Smooth muscle cell (in vitro differentiated cells): ENCODE results near the gene TNFRSF14. TPM values are rescaled to one million over a fixed set of nuclear protein-coding genes. Genes with fewer than 3 reads are reported as not detected.

Experiments used
- DNase-seq: peaks from one replicate; lab custom pipeline; 2025; ENCODE audit not compliant: unreplicated experiment; lab: John Stamatoyannopoulos, UW
- H2AFZ ChIP-seq: fragments of 200-600 bp; sonication (generic); 2 replicates; pipeline ENCODE4 v1.6.0; 2016; ENCODE audit warnings: antibody characterized with exemption, low read depth, mild to moderate bottlenecking
- H3F3A ChIP-seq: fragments of 200-600 bp; sonication (generic); 2 replicates; pipeline ENCODE4 v1.6.0; 2017; ENCODE audit warnings: antibody characterized with exemption, low read depth
- H3K27ac ChIP-seq: fragments of 200-600 bp; sonication (generic); 2 replicates; pipeline ENCODE4 v1.5.1; 2016; ENCODE audit warnings: low read depth, mild to moderate bottlenecking
- H3K27me3 ChIP-seq: fragments of 200-600 bp; sonication (generic); 2 replicates; pipeline ENCODE4 v1.6.1; 2016; ENCODE audit warnings: low read depth, mild to moderate bottlenecking
- H3K36me3 ChIP-seq: fragments of 200-600 bp; sonication (generic); 2 replicates; pipeline ENCODE4 v1.5.1; 2016; ENCODE audit warnings: low read depth
- H3K4me1 ChIP-seq: fragments of 200-600 bp; sonication (generic); 2 replicates; pipeline ENCODE4 v1.5.1; 2016; ENCODE audit warnings: low read depth
- H3K4me2 ChIP-seq: fragments of 200-600 bp; sonication (generic); 2 replicates; pipeline ENCODE4 v1.6.0; 2016; ENCODE audit warnings: mild to moderate bottlenecking
- H3K4me3 ChIP-seq: fragments of 200-600 bp; sonication (generic); 2 replicates; pipeline ENCODE4 v1.5.1; 2016; ENCODE audit warnings: mild to moderate bottlenecking
- H3K79me2 ChIP-seq: fragments of 200-600 bp; sonication (generic); 2 replicates; pipeline ENCODE4 v1.6.0; 2016; ENCODE audit warnings: low read depth, mild to moderate bottlenecking
- H3K9ac ChIP-seq: fragments of 200-600 bp; sonication (generic); 2 replicates; pipeline ENCODE4 v1.6.0; 2016; ENCODE audit warnings: low read depth
- H3K9me3 ChIP-seq: fragments of 200-600 bp; sonication (generic); replicated peaks from 2 replicates; pipeline ENCODE4 v1.5.1; 2016; ENCODE audit warnings: low read depth
- H4K20me1 ChIP-seq: fragments of 200-600 bp; sonication (generic); 2 replicates; pipeline ENCODE4 v1.6.0; 2016; ENCODE audit warnings: low read depth
- CTCF ChIP-seq: fragments of 200-600 bp; sonication (generic); IDR thresholded peaks from 2 replicates; pipeline ENCODE4 v1.5.1; 2017; ENCODE audit warnings: borderline replicate concordance, mild to moderate bottlenecking, antibody characterized with exemption; ENCODE audit not compliant: insufficient read depth, poor library complexity, severe bottlenecking
- WGBS: methylation state at CpG from one replicate; pipeline ENCODE4 v1.1.7; 2016; ENCODE audit warnings: low lambda C conversion rate; 5-methylcytosine and 5-hydroxymethylcytosine counted together
- polyA plus RNA-seq: library from polyadenylated mRNA; unstranded; fragments of >200 nt; fragmentation: Nextera tagmentation; extraction: Ambion mirVana; gene quantifications from 2 replicates; pipeline ENCODE4 v1.2.1, GENCODE V29; 2016
- total RNA-seq: library from RNA; depleted of rRNA; stranded (reverse); fragments of >200 nt; gene quantifications from 2 replicates; pipeline ENCODE4 v1.2.3, GENCODE V29; 2014

Gene TNFRSF14
- total and polyA plus RNA-seq, 2 experiments from 2014 or later: not detected

GRCh38 chr1:2587860-2588571 lies 31.8 kb downstream of the TNFRSF14 start:
- no peak for TF ChIP-seq CTCF
- H3K4me1 ChIP-seq: peaks cover 14% of the 10 kb centered on the region
- no peaks in the 10 kb centered on the region for H4K20me1 ChIP-seq
- no peaks in the 10 kb centered on the region for H3K79me2 ChIP-seq
- no peak overlapping the region for H3K9ac ChIP-seq
- no peaks in the 10 kb centered on the region for H3F3A ChIP-seq
- WGBS: 94% methylated on average over 19 of the region's 19 CpGs
- no peak for DNase-seq
- no peak overlapping the region for H3K27ac ChIP-seq
- H3K27me3 ChIP-seq: no peaks in the 10 kb centered on the region
- peak overlapping the region; percentile 99 for H3K4me2 ChIP-seq
- peak overlapping the region; percentile 86 for H3K4me3 ChIP-seq
- H2AFZ ChIP-seq: no peak overlapping the region
- H3K9me3 ChIP-seq: no peaks in the 10 kb centered on the region
- no peaks in the 10 kb centered on the region for H3K36me3 ChIP-seq

- Histone ChIP-seq H2AFZ (no peak overlapping the region), H3K9ac (no peak overlapping the region), H3K9me3 (no peaks in the 10 kb centered on the region), H3K27ac (no peak overlapping the region), H3K4me3 (no peak overlapping the region), H3F3A (no peaks in the 10 kb centered on the region), H3K4me2 (no peak overlapping the region), H3K27me3 (no peaks in the 10 kb centered on the region), H4K20me1 (no peaks in the 10 kb centered on the region), H3K4me1 (peaks cover 14% of the 10 kb centered on the region), H3K79me2 (no peaks in the 10 kb centered on the region), H3K36me3 (no peaks in the 10 kb centered on the region)
- DNase-seq: no peak
- WGBS: 91% methylated on average over 23 of the region's 23 CpGs
- no peak for TF ChIP-seq CTCF
These were observed 32.7 kb downstream of the TNFRSF14 start for GRCh38 chr1:2588661-2589430.

- H3K79me2 ChIP-seq: no peaks in the 10 kb centered on the region
- no peak overlapping the region for H3K4me2 ChIP-seq
- H3K36me3 ChIP-seq: no peaks in the 10 kb centered on the region
- H3K27ac ChIP-seq: no peak overlapping the region
- no peaks in the 10 kb centered on the region for H3K9me3 ChIP-seq
- H3K4me3 ChIP-seq: no peak overlapping the region
- no peak for TF ChIP-seq CTCF
- DNase-seq: no peak
- WGBS: 90% methylated on average over 25 of the region's 25 CpGs
- no peaks in the 10 kb centered on the region for H3F3A ChIP-seq
- H3K27me3 ChIP-seq: no peaks in the 10 kb centered on the region
- no peak overlapping the region for H2AFZ ChIP-seq
- no peaks in the 10 kb centered on the region for H4K20me1 ChIP-seq
- H3K9ac ChIP-seq: no peak overlapping the region
- peaks cover 14% of the 10 kb centered on the region for H3K4me1 ChIP-seq
These were observed 33.5 kb downstream of the TNFRSF14 start for GRCh38 chr1:2589431-2590232.
